Stimulated activated CD4-positive, alpha-beta T cell treated with anti-CD3 and anti-CD28 coated beads, Interleukin-15, amount 100 ng/mL, for 24 hours (primary cell): ENCODE measurements around the gene PTPRM.
"Not testable (repeated sequence)": the region's sequence is repeated elsewhere in the genome, so short reads cannot be mapped to it uniquely, and the experiment has no call there.

Source experiments
- DNase-seq: peaks from one replicate; pipeline ENCODE4 v3.0.0-alpha.2; 2020

Gene PTPRM

GRCh38 chr18:7958897-7959146, 391.7 kb downstream of the PTPRM start:
- no peak for DNase-seq

DNA sequence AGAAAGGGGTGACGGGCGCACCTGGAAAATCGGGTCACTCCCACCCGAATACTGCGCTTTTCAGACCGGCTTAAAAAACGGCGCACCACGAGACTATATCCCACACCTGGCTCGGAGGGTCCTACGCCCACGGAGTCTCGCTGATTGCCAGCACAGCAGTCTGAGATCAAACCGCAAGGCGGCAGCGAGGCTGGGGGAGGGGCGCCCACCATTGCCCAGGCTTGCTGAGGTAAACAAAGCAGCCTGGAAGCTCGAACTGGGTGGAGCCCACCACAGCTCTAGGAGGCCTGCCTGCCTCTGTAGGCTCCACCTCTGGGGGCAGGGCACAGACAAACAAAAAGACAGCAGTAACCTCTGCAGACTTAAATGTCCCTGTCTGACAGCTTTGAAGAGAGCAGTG, 399.6 kb downstream of the PTPRM start:
- DNase-seq: not testable (repeated sequence)

DNA sequence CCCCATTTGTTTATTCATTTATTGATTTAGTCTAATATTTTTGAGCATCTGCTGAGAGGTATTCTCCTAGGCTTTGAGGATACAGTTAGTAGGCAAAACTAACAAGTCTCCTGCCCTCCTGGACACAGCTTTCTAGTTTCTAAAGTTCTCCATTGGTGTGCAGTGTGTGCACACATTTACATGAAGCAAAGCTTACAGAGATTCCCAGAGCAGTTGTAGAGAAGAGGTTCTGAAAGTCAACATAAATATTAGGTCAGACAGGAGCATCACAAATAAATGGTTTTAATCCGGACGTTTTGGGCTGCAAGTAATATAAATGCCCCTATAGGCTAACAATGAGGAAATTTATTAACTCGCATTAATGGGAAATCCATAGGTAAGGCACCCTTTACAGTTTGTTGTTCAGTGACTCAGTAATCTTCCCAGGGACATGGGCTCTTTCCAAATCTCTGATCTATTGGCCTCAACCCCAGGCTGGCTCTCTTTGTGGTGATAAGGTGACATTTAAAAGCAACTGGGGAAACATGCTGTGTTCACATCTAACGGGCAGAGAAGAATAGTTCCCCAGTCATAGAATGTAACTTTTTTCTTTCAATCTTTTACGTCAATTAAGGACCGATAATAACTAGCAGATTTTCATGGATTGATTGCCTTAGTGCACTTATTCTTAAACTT, 407.2 kb downstream of the PTPRM start:
- no peak for DNase-seq

GRCh38 chr18:7977897-7978296, 410.8 kb downstream of the PTPRM start:
- DNase-seq: no peak

- no peak for DNase-seq
Measured at GRCh38 chr18:7978834-7979233, 411.7 kb downstream of the PTPRM start.

DNA sequence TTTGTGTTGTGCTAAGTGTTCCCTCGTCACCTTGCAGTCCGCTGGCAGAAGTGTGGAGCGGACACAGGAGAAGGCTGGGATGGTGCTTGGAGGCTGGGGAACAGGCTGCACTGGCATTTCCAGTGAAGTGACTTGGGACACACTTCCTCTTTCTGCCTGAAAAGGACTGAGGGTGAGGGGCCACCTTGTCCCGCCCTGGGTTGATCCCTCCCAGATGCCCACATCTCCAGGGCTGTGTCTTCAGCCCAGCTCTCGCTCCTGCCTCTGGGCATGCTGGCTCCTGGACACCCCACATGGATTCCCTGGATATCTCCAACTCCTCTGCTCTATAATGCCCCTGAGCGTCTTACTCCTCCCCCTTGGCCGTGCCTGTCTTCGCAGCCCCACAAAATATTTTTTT, 412.6 kb downstream of the PTPRM start:
- DNase-seq: no peak

GRCh38 chr18:7980136-7980535, 413.0 kb downstream of the PTPRM start:
- no peak for DNase-seq

DNA sequence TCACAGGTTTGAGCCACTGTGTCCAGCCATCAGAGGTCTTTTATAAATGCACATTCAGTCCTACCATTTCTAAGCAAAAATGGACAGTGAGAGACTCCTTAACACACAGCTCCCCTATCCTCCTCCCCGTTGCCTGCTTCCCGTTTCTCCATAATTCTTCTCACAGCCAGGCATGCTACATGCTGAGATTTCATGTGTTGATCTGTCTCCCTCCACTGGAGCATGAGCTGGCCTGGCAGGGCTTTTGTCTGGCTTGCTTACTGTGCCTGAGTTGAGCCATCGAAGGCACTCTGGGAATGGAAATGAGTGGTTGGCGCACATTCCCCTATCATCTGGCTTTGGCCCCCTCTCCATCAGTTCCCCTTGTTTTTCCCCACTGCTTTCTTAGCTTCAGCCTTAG, 413.5 kb downstream of the PTPRM start:
- DNase-seq: no peak

DNA sequence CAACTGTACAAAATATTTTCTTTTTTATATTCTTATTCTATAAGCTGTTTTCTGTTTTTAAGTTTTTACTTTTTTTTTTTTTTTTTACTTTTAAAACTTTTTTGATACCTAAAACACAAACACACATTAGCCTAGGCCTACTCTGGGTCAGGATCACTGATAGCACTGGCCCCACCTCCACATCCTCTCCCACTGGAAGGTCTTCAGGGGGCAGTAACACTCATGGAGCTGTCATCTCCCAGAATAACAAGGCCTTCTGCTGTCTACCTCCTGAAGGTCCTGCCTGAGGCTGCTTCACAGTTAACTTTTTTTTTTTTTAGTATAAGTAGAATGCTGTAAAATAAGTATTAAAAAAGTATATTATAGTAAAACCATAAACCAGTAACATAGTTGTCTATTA, 415.1 kb downstream of the PTPRM start:
- DNase-seq: no peak

DNA sequence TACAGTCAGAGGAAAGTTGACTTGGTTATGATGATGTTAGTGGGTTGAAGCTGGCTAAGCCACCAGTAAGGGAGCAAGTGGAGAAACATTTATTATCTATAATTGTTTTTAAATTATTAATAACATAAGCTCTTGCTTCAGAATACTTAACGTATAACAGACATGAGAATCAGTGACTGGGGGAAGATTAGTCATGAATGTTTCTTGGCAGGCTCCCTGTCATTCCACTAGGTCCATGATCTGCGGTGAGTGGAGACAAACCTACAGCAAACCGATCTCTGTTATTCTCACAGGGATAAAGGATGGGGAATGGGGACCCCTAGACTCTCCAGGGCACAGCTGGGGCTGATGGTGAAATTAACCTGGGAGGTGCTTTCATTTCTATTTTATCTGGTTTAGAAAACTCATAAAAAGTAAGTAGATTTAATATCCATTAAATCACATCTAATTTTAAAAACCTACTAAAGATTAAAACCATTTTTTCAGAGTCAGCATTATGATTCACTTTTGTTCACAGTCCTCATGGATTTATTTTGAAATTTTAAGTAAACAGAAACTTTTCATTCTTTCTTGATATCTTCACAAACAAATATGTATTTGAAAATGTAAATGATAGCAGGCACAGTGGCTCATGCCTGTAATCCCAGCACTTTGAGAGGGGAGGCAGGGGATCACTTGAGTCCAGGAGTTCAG, 420.3 kb downstream of the PTPRM start:
- DNase-seq: no peak

DNA sequence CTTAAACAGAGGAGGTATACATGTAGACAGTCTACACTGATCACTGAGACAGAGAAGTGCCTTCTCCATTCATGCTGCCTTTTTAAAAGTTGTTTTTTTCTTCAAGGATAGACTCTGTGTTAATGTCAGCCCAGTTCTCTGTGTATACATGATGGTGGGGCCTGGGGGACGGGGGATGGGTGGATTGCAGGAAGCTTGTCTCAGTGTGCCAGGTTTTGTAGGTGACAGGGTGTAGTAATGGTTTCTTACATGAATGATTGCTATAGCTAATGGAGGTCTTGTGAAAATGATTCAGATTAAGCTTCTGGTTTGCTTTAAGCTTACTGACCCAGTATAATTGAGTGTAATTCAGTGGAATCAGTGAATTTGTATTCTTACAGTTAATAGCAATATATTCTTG, 423.6 kb downstream of the PTPRM start:
- DNase-seq: no peak

GRCh38 chr18:8001711-8002301, 434.7 kb downstream of the PTPRM start:
- no peak for DNase-seq

GRCh38 chr18:8003878-8004675, 437.0 kb downstream of the PTPRM start:
- no peak for DNase-seq

- DNase-seq: no peak
Measured at GRCh38 chr18:8004792-8005191, 437.7 kb downstream of the PTPRM start.

DNA sequence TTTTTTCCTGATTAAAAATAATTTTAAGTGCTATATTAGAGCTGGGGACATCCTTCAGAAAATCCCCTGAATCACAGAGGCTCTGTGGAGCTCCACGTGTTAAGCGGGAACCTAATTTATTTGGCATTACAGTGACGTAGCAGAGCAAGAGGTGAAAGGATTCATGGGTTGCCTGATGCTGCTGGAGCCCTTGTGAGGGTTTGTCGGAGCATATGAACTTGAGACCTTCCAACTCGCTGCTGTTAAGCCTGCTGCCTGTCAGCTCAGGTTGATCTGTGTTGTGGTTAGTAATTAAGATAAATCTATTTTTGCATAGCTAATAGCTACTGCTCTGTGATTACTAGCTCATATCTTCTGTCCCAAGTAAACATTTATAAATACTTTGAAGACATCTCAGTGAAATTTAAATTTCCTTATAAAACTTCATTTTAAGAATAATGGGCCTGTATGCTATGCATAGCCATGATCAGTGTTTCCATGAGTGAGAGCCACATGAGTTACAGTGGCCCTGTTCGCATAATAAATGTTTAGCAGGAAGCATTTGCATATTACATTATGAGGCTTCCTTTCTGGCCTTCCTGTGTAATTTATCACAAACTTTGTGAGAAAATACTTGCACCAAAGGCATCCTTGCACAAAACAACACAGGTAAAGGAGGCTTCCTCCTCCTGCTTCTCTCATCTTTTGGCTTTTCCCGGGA, 438.9 kb downstream of the PTPRM start:
- DNase-seq: no peak

DNA sequence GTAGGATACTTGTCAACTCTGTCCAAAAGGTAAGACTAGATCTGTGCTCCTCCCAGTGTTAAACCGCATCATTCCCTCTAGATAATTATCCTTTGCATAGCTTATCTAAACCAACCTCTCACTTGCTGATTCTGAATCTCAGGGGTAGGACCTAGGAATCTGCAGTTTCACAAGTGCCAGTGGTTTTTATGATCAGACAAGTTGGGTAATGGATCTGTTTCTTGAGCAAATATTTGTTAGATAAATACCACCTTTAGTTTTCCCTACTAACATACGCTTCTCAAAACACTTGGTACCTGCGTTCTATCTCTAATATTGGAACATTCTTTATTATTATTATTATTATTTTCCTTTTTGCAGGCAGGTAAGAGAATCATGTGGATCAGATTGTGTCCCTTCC, 439.9 kb downstream of the PTPRM start:
- no peak for DNase-seq

GRCh38 chr18:8008033-8008432, 440.9 kb downstream of the PTPRM start:
- no peak for DNase-seq

- no peak for DNase-seq
Measured at GRCh38 chr18:8011361-8011760, 444.2 kb downstream of the PTPRM start.

DNA sequence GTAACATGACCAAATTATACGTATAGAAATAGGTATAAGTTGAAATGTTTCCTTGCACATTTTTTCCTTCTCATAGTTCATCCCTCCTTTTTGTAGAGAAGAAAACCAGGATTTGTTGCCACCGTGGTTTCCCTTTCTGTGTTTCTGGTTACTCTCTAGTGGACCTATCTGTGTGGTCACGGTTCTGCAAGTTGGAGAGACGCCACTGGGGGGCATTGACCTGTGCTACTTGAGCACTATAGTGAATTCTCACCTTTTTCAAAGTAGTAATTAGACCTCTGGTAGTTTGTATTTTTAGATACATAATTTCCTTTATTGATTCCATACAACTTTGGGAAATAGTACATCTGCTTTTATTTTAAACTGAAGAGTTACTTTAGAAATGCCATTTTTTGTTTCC, 444.8 kb downstream of the PTPRM start:
- no peak for DNase-seq

DNA sequence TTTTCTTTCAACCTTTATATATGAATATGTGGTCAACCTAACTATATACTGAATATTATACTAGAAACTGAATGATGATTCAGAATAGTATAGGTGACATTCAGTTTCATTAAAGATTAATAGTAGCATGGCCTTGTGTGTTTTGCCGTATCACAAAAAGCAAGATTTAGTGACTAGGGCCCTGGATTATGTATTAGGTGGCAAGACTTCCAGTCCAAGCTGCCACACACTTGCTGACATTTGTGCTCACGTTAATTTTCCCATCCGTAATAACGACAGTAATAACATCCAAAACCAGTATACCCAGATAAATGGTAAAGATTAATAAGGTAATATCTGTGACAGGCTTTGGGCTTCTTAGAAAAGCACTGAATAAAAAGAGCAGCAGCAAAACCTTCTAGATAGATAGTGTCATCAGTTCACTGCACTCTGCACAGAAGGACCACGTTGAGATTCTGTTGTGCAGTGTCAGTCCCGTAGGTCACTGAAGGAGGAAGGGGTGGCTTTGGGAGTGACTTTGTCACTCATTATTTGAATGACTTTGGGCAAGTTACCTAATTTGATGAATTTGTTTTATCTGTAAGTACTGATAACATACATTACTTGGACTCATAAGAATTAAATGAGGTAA, 451.7 kb downstream of the PTPRM start:
- DNase-seq: no peak

DNA sequence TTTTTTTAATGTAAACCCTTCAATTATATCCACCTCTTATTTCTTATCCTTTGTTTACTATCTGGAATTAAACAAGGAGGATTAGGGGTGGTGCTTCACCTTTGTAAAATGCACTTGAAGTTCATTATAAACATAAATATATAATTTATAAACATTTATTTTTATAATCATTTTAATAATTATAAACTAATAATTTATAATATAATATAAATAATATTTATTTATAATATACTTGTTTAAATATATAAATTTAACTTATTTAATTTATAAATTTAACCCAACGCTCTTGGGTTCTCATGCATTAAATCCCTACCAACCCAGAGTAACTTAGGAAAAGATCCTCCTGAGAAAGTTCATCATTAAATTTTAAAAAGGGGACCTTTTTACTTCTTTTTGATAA, 452.5 kb downstream of the PTPRM start:
- DNase-seq: no peak

- DNase-seq: no peak
Measured at GRCh38 chr18:8020132-8020846, 453.2 kb downstream of the PTPRM start.
